Transverse colon (tissue), 4 donors: Measurements from ENCODE around the gene CFAP61. TPM values are rescaled to one million over a fixed set of nuclear protein-coding genes. Genes with fewer than 3 reads are reported as not detected.

Source experiments
- DNase-seq: peaks from one replicate; pipeline ENCODE4 v3.0.0-alpha.2; 2019
- H3K27ac ChIP-seq, 4 donors: fragments of 200-600 bp; sonication (generic); 2 replicates each; pipeline ENCODE4 v1.5.1; 2016 to 2018; ENCODE audit warnings: inconsistent platforms in 4 of 4
- H3K27me3 ChIP-seq: fragments of 200-600 bp; sonication (generic); 2 replicates; pipeline ENCODE4 v1.5.1; 2017; ENCODE audit warnings: inconsistent platforms
- H3K36me3 ChIP-seq, 4 donors: fragments of 200-600 bp; sonication (generic); 2 replicates each; pipeline ENCODE4 v1.5.1; 2017 to 2019; ENCODE audit warnings: inconsistent platforms in 4 of 4
- H3K4me1 ChIP-seq, 4 donors: fragments of 200-600 bp; sonication (generic); 2 replicates each; pipeline ENCODE4 v1.5.1; 2017 to 2020; ENCODE audit warnings: inconsistent platforms in 4 of 4
- H3K4me3 ChIP-seq, 4 donors: fragments of 200-600 bp; sonication (generic); 1 replicate in 1 of 4; 2 replicates in 3 of 4; pipeline versions ENCODE4 v1.5.1 to v1.6.1; 2017 to 2019; ENCODE audit warnings: inconsistent platforms in 4 of 4
- H3K9me3 ChIP-seq, 2 donors: fragments of 200-600 bp; sonication (generic); 2 replicates each; pipeline ENCODE4 v1.5.1; 2017 to 2019; ENCODE audit warnings: inconsistent platforms in 2 of 2
- CTCF ChIP-seq, 5 experiments: fragments of 200-600 bp in 3 of 5; fragments of 450-650 bp in 2 of 5; sonication (generic) in 3 of 5; IDR thresholded peaks; 1 replicate in 2 of 5; 2 replicates in 3 of 5; pipeline ENCODE4 v1.5.1; 2016 to 2017; ENCODE audit warnings: antibody characterized with exemption in 5 of 5, inconsistent platforms in 3 of 5, mild to moderate bottlenecking in 2 of 5, moderate library complexity in 1 of 5
- EP300 ChIP-seq: sonication (generic); formaldehyde crosslinking; IDR thresholded peaks from one replicate; pipeline ENCODE4 v1.6.1; 2017; ENCODE audit warnings: antibody characterized with exemption, low read depth
- POLR2A ChIP-seq: fragments of 450-650 bp; IDR thresholded peaks from one replicate; pipeline ENCODE4 v1.6.1; 2016; ENCODE audit warnings: antibody characterized with exemption, mild to moderate bottlenecking, moderate library complexity
- POLR2AphosphoS5 ChIP-seq, 3 donors: sonication (generic); formaldehyde crosslinking; IDR thresholded peaks; one replicate each; pipeline ENCODE4 v1.6.1; 2016; ENCODE audit warnings: antibody characterized with exemption in 3 of 3
- WGBS, 2 donors: methylation state at CpG; one replicate each; pipeline ENCODE4 v1.1.5; 2018; ENCODE audit warnings: low coverage in 1 of 2; 5-methylcytosine and 5-hydroxymethylcytosine counted together
- in situ Hi-C, 4 donors: fragments of 200-750 bp; cut with MboI; loops; one replicate each; pipeline versions ENCODE4 v1.15.0 to v1.15.1; 2017; ENCODE audit warnings: low sequenced_read_pairs in 3 of 4, low pct_ligation_motif_present in 1 of 4, low pct_unique_long_range_greater_than_20kb in 1 of 4
- intact Hi-C: fragments of 100-400 bp; cut with DNase I; formaldehyde crosslinking; loops from one replicate; pipeline ENCODE4 v1.15.1; 2023; ENCODE audit warnings: low total_unique reads
- total RNA-seq, 4 donors: library from RNA; depleted of rRNA; stranded (reverse); fragments of >200 nt; gene quantifications; one replicate each; pipeline ENCODE4 v1.1.0, GENCODE V29; 2016

CFAP61 gene
- total RNA-seq, 4 donors from 2014 or later = 0.27 TPM; not detected in 3

GRCh38 chr20:20253039-20253743 is 200.9 kb downstream of the CFAP61 start:
- Histone ChIP-seq H3K4me3 (no peak overlapping the region), H3K36me3 (no peaks in the 10 kb centered on the region), H3K4me1 (no peaks in the 10 kb centered on the region), H3K9me3 (no peaks in the 10 kb centered on the region), H3K27me3 (no peaks in the 10 kb centered on the region), H3K27ac (no peak overlapping the region)
- TF ChIP-seq CTCF (IDR thresholded peaks at IDR 0.05) (no peak), POLR2A (no peak), EP300 (no peak), POLR2AphosphoS5 (IDR thresholded peaks at IDR 0.05) (no peak)
- 72 to 75% methylated on average over 3 to 6 of the region's 6 CpGs for WGBS, 2 donors
- intact Hi-C loops = no loop called here
- in situ Hi-C loops = no loop called here
- no peak for DNase-seq

GRCh38 chr20:20253744-20254330 is 201.5 kb downstream of the CFAP61 start:
- no peak for TF ChIP-seq POLR2A
- no peak for TF ChIP-seq POLR2AphosphoS5 (IDR thresholded peaks at IDR 0.05)
- no peak for TF ChIP-seq CTCF (IDR thresholded peaks at IDR 0.05)
- no peak for TF ChIP-seq EP300
- Histone ChIP-seq H3K4me1 (no peaks in the 10 kb centered on the region), H3K27me3 (no peaks in the 10 kb centered on the region), H3K27ac (no peak overlapping the region), H3K9me3 (no peaks in the 10 kb centered on the region), H3K4me3 (no peak overlapping the region), H3K36me3 (no peaks in the 10 kb centered on the region)
- in situ Hi-C loops (no loop called here), intact Hi-C loops (no loop called here)
- DNase-seq = no peak
- whole genome bisulfite sequencing, 2 donors = 50% methylated on average over 1 to 6 of the region's 6 CpGs

GRCh38 chr20:20255099-20255498 is 202.8 kb downstream of the CFAP61 start:
- H3K27ac ChIP-seq = no peak overlapping the region
- no peak overlapping the region for H3K4me3 ChIP-seq
- H3K36me3 ChIP-seq = no peaks in the 10 kb centered on the region
- TF ChIP-seq CTCF (IDR thresholded peaks at IDR 0.05) (no peak), POLR2AphosphoS5 (IDR thresholded peaks at IDR 0.05) (no peak), POLR2A (no peak)
- H3K4me1 ChIP-seq = no peaks in the 10 kb centered on the region
- in situ Hi-C loops = no loop called here
- H3K27me3 ChIP-seq = no peaks in the 10 kb centered on the region
- intact Hi-C loops = no loop called here
- DNase-seq = no peak
- no peaks in the 10 kb centered on the region for H3K9me3 ChIP-seq
- 68 to 100% methylated on average over 1 to 3 of the region's 3 CpGs for WGBS, 2 donors

GRCh38 chr20:20259533-20259932 is 207.2 kb downstream of the CFAP61 start:
- in situ Hi-C loops = no loop called here
- H3K9me3 ChIP-seq = no peaks in the 10 kb centered on the region
- intact Hi-C loops = no loop called here
- DNase-seq = no peak
- H3K4me1 ChIP-seq = no peaks in the 10 kb centered on the region
- TF ChIP-seq CTCF (IDR thresholded peaks at IDR 0.05) (no peak), EP300 (no peak), POLR2A (no peak), POLR2AphosphoS5 (IDR thresholded peaks at IDR 0.05) (no peak)
- WGBS, 2 donors = 67% methylated on average over 2 of the region's 2 CpGs; no CpG with 5 or more reads in 1 of the 2 donors
- H3K36me3 ChIP-seq = no peaks in the 10 kb centered on the region
- H3K27me3 ChIP-seq = no peaks in the 10 kb centered on the region
- H3K4me3 ChIP-seq = no peak overlapping the region
- no peak overlapping the region for H3K27ac ChIP-seq
